WTC11 (cell line): ENCODE measurements around the gene DSC3. TPM values are rescaled to one million over a fixed set of nuclear protein-coding genes. Genes with fewer than 3 reads are reported as not detected.

Source experiments
- ATAC-seq: fragments of 200-7000 bp; cut with Tn5 transposase; 2 replicates; pipeline ENCODE4 v1.10.0; 2021; ENCODE audit warnings: mild to moderate bottlenecking, moderate library complexity
- CTCF ChIA-PET: fragments of 300-600 bp; sonication (Branson Sonifier 250); formaldehyde crosslinking; loops from one replicate; lab custom pipeline; 2021; ENCODE audit warnings: antibody characterized with exemption; lab: Charles Lee
- POLR2A ChIA-PET: fragments of 350-600 bp; sonication (Branson Sonifier 250); formaldehyde crosslinking; loops from one replicate; lab custom pipeline; 2021; ENCODE audit warnings: antibody characterized with exemption; lab: Charles Lee
- DNase-seq: peaks from one replicate; pipeline ENCODE4 v3.0.0; 2021; ENCODE audit warnings: low spot score
- H3K27ac Mint-ChIP-seq: 2 replicates; pipeline ENCODE4 v1.8.0; 2021; ENCODE audit warnings: mixed read lengths
- H3K27me3 Mint-ChIP-seq: 2 replicates; pipeline ENCODE4 v1.8.0; 2021; ENCODE audit warnings: low read depth, mild to moderate bottlenecking, moderate library complexity, mixed read lengths
- H3K36me3 Mint-ChIP-seq: 2 replicates; pipeline ENCODE4 v1.8.0; 2021; ENCODE audit warnings: mixed read lengths
- H3K4me1 Mint-ChIP-seq: 2 replicates; pipeline ENCODE4 v1.8.0; 2022; ENCODE audit warnings: mixed read lengths
- H3K4me3 Mint-ChIP-seq: 2 replicates; pipeline ENCODE4 v1.8.0; 2021; ENCODE audit warnings: mild to moderate bottlenecking, moderate library complexity, mixed read lengths
- H3K9me3 Mint-ChIP-seq: 2 replicates; pipeline ENCODE4 v1.8.0; 2021; ENCODE audit warnings: mixed read lengths
- ESRRA ChIP-seq: sonication (generic); formaldehyde crosslinking; IDR thresholded peaks from 2 replicates; pipeline ENCODE4 v1.8.1; 2022; ENCODE audit warnings: mild to moderate bottlenecking, missing genetic modification reagents, borderline replicate concordance
- FOXP4 ChIP-seq: sonication (generic); formaldehyde crosslinking; IDR thresholded peaks from 2 replicates; pipeline ENCODE4 v1.8.0; 2022; ENCODE audit warnings: mild to moderate bottlenecking, missing genetic modification reagents
- PRRX2 ChIP-seq: fragments of 250-450 bp; sonication (Bioruptor Pico); IDR thresholded peaks from 2 replicates; pipeline ENCODE4 v1.8.0; 2021; ENCODE audit warnings: mild to moderate bottlenecking
- SOX15 ChIP-seq: fragments of 250-450 bp; sonication (Bioruptor Pico); IDR thresholded peaks from 2 replicates; pipeline ENCODE4 v1.9.0; 2021; ENCODE audit warnings: mild to moderate bottlenecking
- ZBTB21 ChIP-seq: sonication (generic); formaldehyde crosslinking; IDR thresholded peaks from 2 replicates; pipeline ENCODE4 v1.8.1; 2023; ENCODE audit warnings: mild to moderate bottlenecking, missing genetic modification reagents, borderline replicate concordance
- ZBTB43 ChIP-seq: sonication (generic); formaldehyde crosslinking; IDR thresholded peaks from 2 replicates; pipeline ENCODE4 v1.8.1; 2023; ENCODE audit warnings: mild to moderate bottlenecking, missing genetic modification reagents
- ZNF121 ChIP-seq: sonication (generic); formaldehyde crosslinking; IDR thresholded peaks from 2 replicates; pipeline ENCODE4 v1.8.0; 2023; ENCODE audit warnings: missing genetic modification reagents
- ZNF423 ChIP-seq: fragments of 250-450 bp; sonication (Bioruptor Pico); IDR thresholded peaks from 2 replicates; pipeline ENCODE4 v2.1.2; 2022; ENCODE audit warnings: mild to moderate bottlenecking, moderate library complexity
- ZNF671 ChIP-seq: fragments of 250-450 bp; sonication (Bioruptor Pico); IDR thresholded peaks from 2 replicates; pipeline ENCODE4 v1.8.0; 2021; ENCODE audit warnings: mild to moderate bottlenecking
- total RNA-seq: library from RNA; stranded (reverse); gene quantifications from 3 replicates; pipeline ENCODE4 v1.2.3, GENCODE V29; 2021
- TF ChIP-seq, protein P1 (sequence below): fragments of 250-450 bp; sonication (Bioruptor Pico); IDR thresholded peaks from 2 replicates; pipeline ENCODE4 v1.9.0; 2021; ENCODE audit warnings: moderate library complexity, mild to moderate bottlenecking, inconsistent platforms, borderline replicate concordance
- TF ChIP-seq, protein P2 (sequence below): sonication (generic); formaldehyde crosslinking; IDR thresholded peaks from 2 replicates; pipeline ENCODE4 v1.8.1; 2023; ENCODE audit warnings: mild to moderate bottlenecking, missing genetic modification reagents
- TF ChIP-seq, protein P3 (sequence below): sonication (generic); formaldehyde crosslinking; IDR thresholded peaks from 2 replicates; pipeline ENCODE4 v1.8.0; 2023; ENCODE audit warnings: mild to moderate bottlenecking, missing genetic modification reagents

The DSC3 gene
- total RNA-seq, 1 experiment from 2014 or later, result 2.6 TPM

- TF ChIP-seq, protein P1, sequence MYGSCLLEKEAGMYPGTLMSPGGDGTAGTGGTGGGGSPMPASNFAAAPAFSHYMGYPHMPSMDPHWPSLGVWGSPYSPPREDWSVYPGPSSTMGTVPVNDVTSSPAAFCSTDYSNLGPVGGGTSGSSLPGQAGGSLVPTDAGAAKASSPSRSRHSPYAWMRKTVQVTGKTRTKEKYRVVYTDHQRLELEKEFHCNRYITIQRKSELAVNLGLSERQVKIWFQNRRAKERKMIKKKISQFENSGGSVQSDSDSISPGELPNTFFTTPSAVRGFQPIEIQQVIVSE (CRISPR knock-in tag), result no peak
- TF ChIP-seq, protein P2, sequence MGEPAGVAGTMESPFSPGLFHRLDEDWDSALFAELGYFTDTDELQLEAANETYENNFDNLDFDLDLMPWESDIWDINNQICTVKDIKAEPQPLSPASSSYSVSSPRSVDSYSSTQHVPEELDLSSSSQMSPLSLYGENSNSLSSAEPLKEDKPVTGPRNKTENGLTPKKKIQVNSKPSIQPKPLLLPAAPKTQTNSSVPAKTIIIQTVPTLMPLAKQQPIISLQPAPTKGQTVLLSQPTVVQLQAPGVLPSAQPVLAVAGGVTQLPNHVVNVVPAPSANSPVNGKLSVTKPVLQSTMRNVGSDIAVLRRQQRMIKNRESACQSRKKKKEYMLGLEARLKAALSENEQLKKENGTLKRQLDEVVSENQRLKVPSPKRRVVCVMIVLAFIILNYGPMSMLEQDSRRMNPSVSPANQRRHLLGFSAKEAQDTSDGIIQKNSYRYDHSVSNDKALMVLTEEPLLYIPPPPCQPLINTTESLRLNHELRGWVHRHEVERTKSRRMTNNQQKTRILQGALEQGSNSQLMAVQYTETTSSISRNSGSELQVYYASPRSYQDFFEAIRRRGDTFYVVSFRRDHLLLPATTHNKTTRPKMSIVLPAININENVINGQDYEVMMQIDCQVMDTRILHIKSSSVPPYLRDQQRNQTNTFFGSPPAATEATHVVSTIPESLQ, result no peak
- TF ChIP-seq, protein P3, sequence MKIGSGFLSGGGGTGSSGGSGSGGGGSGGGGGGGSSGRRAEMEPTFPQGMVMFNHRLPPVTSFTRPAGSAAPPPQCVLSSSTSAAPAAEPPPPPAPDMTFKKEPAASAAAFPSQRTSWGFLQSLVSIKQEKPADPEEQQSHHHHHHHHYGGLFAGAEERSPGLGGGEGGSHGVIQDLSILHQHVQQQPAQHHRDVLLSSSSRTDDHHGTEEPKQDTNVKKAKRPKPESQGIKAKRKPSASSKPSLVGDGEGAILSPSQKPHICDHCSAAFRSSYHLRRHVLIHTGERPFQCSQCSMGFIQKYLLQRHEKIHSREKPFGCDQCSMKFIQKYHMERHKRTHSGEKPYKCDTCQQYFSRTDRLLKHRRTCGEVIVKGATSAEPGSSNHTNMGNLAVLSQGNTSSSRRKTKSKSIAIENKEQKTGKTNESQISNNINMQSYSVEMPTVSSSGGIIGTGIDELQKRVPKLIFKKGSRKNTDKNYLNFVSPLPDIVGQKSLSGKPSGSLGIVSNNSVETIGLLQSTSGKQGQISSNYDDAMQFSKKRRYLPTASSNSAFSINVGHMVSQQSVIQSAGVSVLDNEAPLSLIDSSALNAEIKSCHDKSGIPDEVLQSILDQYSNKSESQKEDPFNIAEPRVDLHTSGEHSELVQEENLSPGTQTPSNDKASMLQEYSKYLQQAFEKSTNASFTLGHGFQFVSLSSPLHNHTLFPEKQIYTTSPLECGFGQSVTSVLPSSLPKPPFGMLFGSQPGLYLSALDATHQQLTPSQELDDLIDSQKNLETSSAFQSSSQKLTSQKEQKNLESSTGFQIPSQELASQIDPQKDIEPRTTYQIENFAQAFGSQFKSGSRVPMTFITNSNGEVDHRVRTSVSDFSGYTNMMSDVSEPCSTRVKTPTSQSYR (CRISPR knock-in tag), result no peak
- TF ChIP-seq SOX15 (CRISPR knock-in tag) (no peak), ZNF423 (CRISPR knock-in tag) (no peak)
Measured at GRCh38 chr18:30957066-30957465, 85.5 kb downstream of the DSC3 start (continued).

GRCh38 chr18:30954262-30954661 lies 88.3 kb downstream of the DSC3 start:
- ATAC-seq, result no peak
- TF ChIP-seq ZNF121 (CRISPR knock-in tag), result no peak
- no peak for TF ChIP-seq ZBTB21
- TF ChIP-seq ZBTB43 (CRISPR knock-in tag), result no peak
- no peak for TF ChIP-seq ZNF671 (CRISPR knock-in tag)
- TF ChIP-seq PRRX2 (CRISPR knock-in tag), result no peak
- TF ChIP-seq FOXP4 (CRISPR knock-in tag), result no peak
- TF ChIP-seq, protein P3 (CRISPR knock-in tag), result no peak
- no peak for TF ChIP-seq ESRRA (CRISPR knock-in tag)
- no peak for DNase-seq
- ChIA-PET CTCF (no interaction called here), POLR2A (interaction anchor here (0.7 kb wide), 1 partner anchor 1324 kb away, joined by 4 read pairs; no protein-coding TSS in a partner anchor)
- no peaks in the 10 kb centered on the region for H3K9me3 Mint-ChIP-seq
- H3K4me3 Mint-ChIP-seq, result no peak overlapping the region
- no peaks in the 10 kb centered on the region for H3K4me1 Mint-ChIP-seq
- no peaks in the 10 kb centered on the region; the same call in 1 of the 2 replicates for H3K27me3 Mint-ChIP-seq
- H3K36me3 Mint-ChIP-seq, result no peaks in the 10 kb centered on the region
- H3K27ac Mint-ChIP-seq, result no peak overlapping the region
